Measurements from ENCODE around the gene SRXN1. TPM values are rescaled to one million over a fixed set of nuclear protein-coding genes. Genes with fewer than 3 reads are reported as not detected.

The SRXN1 gene
- total RNA-seq, 1 donor, result 65.1 TPM

GRCh38 chr20:661474-662270, 8.7 kb upstream of the SRXN1 start:
- peak; percentile 89 for DNase-seq (ENCODE audit: insufficient read length, low spot score, missing footprints)
- Histone ChIP-seq H3K4me2 (ENCODE audit: insufficient read depth, low read length) (peak overlapping the region; percentile 23), H3K27me3 (ENCODE audit: insufficient read depth, low read length) (peaks cover 49% of the 10 kb centered on the region), H3K79me2 (ENCODE audit: insufficient read depth, low read length) (no peaks in the 10 kb centered on the region), H3K27ac (ENCODE audit: low read depth, low read length) (no peak overlapping the region), H3K9me3 (ENCODE audit: low read depth, low read length) (no peaks in the 10 kb centered on the region), H3K4me3 (ENCODE audit: insufficient read depth, low read length) (no peak overlapping the region), H4K20me1 (ENCODE audit: insufficient read depth, low read length) (no peaks in the 10 kb centered on the region), H2AFZ (ENCODE audit: low read length) (peak overlapping the region; percentile 41), H3K4me1 (ENCODE audit: insufficient read depth, low read length) (peaks cover 11% of the 10 kb centered on the region), H3K36me3 (ENCODE audit: insufficient read depth, low read length) (no peaks in the 10 kb centered on the region)
- no peak for TF ChIP-seq CTCF (IDR thresholded peaks at IDR 0.05; ENCODE audit: extremely low read depth, low read depth, low read length)

- Histone ChIP-seq H2AFZ (ENCODE audit: low read length) (peak overlapping the region; percentile 38), H3K4me2 (ENCODE audit: insufficient read depth, low read length) (no peak overlapping the region)
Observed at GRCh38 chr20:658731-659291, 5.8 kb upstream of the SRXN1 start.

GRCh38 chr20:658202-658601, 5.2 kb upstream of the SRXN1 start:
- H3K9me3 ChIP-seq (ENCODE audit: low read depth, low read length), result no peaks in the 10 kb centered on the region
- H3K79me2 ChIP-seq (ENCODE audit: insufficient read depth, low read length), result peaks cover 5% of the 10 kb centered on the region
- H3K4me3 ChIP-seq (ENCODE audit: insufficient read depth, low read length), result no peak overlapping the region
- no peak overlapping the region for H3K4me2 ChIP-seq (ENCODE audit: insufficient read depth, low read length)
- no peaks in the 10 kb centered on the region for H4K20me1 ChIP-seq (ENCODE audit: insufficient read depth, low read length)
- H3K4me1 ChIP-seq (ENCODE audit: insufficient read depth, low read length), result peaks cover 18% of the 10 kb centered on the region
- no peak overlapping the region for H2AFZ ChIP-seq (ENCODE audit: low read length)
- peaks cover 23% of the 10 kb centered on the region for H3K27me3 ChIP-seq (ENCODE audit: insufficient read depth, low read length)
- H3K36me3 ChIP-seq (ENCODE audit: insufficient read depth, low read length), result no peaks in the 10 kb centered on the region
- TF ChIP-seq CTCF (IDR thresholded peaks at IDR 0.05; ENCODE audit: extremely low read depth, low read depth, low read length), result no peak
- no peak overlapping the region for H3K27ac ChIP-seq (ENCODE audit: low read depth, low read length)
- DNase-seq (ENCODE audit: insufficient read length, low spot score, missing footprints), result peak; percentile 63

More at GRCh38 chr20:658731-659291, 5.8 kb upstream of the SRXN1 start:
- H3K27me3 ChIP-seq (ENCODE audit: insufficient read depth, low read length), result peaks cover 29% of the 10 kb centered on the region
- no peaks in the 10 kb centered on the region for H3K36me3 ChIP-seq (ENCODE audit: insufficient read depth, low read length)
- no peak for TF ChIP-seq CTCF (IDR thresholded peaks at IDR 0.05; ENCODE audit: extremely low read depth, low read depth, low read length)
- DNase-seq (ENCODE audit: insufficient read length, low spot score, missing footprints), result peak; percentile 92
- H3K79me2 ChIP-seq (ENCODE audit: insufficient read depth, low read length), result no peaks in the 10 kb centered on the region
- no peak overlapping the region for H3K27ac ChIP-seq (ENCODE audit: low read depth, low read length)
- H3K4me3 ChIP-seq (ENCODE audit: insufficient read depth, low read length), result no peak overlapping the region
- H3K9me3 ChIP-seq (ENCODE audit: low read depth, low read length), result no peaks in the 10 kb centered on the region
- no peaks in the 10 kb centered on the region for H4K20me1 ChIP-seq (ENCODE audit: insufficient read depth, low read length)
- H3K4me1 ChIP-seq (ENCODE audit: insufficient read depth, low read length), result peaks cover 15% of the 10 kb centered on the region

Data from osteoblast (primary cell).